Natural killer cell (primary cell): ENCODE data around the gene KRTAP4-3. TPM values are rescaled to one million over a fixed set of nuclear protein-coding genes. Genes with fewer than 3 reads are reported as not detected.

Experiments used
- ATAC-seq, 3 donors: fragments of 150-1000 bp in 2 of 3; fragments of 200-7000 bp in 1 of 3; cut with Tn5 transposase; 1 replicate in 1 of 3; 2 replicates in 2 of 3; pipeline ENCODE4 v1.10.0; 2021; ENCODE audit warnings: mild to moderate bottlenecking in 2 of 3, moderate library complexity in 2 of 3
- DNase-seq, 2 donors: peaks; one replicate each; pipeline versions ENCODE4 v3.0.0 to v3.0.0-alpha.2; 2013 to 2021; ENCODE audit warnings: mixed read lengths in 1 of 2
- H3K27ac ChIP-seq: one replicate; pipeline ENCODE4 v1.5.1; 2013; ENCODE audit warnings: mild to moderate bottlenecking, low read length
- H3K27me3 ChIP-seq: one replicate; pipeline ENCODE4 v1.6.1; 2013; ENCODE audit warnings: low read length; ENCODE audit not compliant: control insufficient read depth, insufficient read depth
- H3K36me3 ChIP-seq: one replicate; pipeline ENCODE4 v1.6.1; 2013; ENCODE audit warnings: low read length; ENCODE audit not compliant: control insufficient read depth, insufficient read depth
- H3K4me1 ChIP-seq: one replicate; pipeline ENCODE4 v1.6.1; 2013; ENCODE audit warnings: low read length; ENCODE audit not compliant: control insufficient read depth, insufficient read depth
- H3K4me3 ChIP-seq: one replicate; pipeline ENCODE4 v1.5.1; 2013; ENCODE audit warnings: low read length
- H3K9me3 ChIP-seq: one replicate; pipeline ENCODE4 v1.6.1; 2013; ENCODE audit warnings: low read length; ENCODE audit not compliant: control insufficient read depth, insufficient read depth
- H3K27ac Mint-ChIP-seq, 2 donors: one replicate each; pipeline ENCODE4 v1.8.0; 2022; ENCODE audit warnings: mild to moderate bottlenecking in 2 of 2, mixed read lengths in 2 of 2, moderate library complexity in 1 of 2
- H3K27me3 Mint-ChIP-seq, 2 donors: one replicate each; pipeline ENCODE4 v1.8.0; 2022; ENCODE audit warnings: low read depth in 2 of 2, mixed read lengths in 2 of 2
- H3K36me3 Mint-ChIP-seq: one replicate; pipeline ENCODE4 v1.8.0; 2022; ENCODE audit warnings: mixed read lengths
- H3K4me1 Mint-ChIP-seq, 2 donors: one replicate each; pipeline ENCODE4 v1.8.0; 2022; ENCODE audit warnings: mixed read lengths in 2 of 2
- H3K4me3 Mint-ChIP-seq: one replicate; pipeline ENCODE4 v1.8.0; 2022; ENCODE audit warnings: mild to moderate bottlenecking, moderate library complexity, mixed read lengths
- H3K9me3 Mint-ChIP-seq, 2 donors: one replicate each; pipeline ENCODE4 v1.8.0; 2022; ENCODE audit warnings: mixed read lengths in 2 of 2
- WGBS: methylation state at CpG from one replicate; pipeline ENCODE4 v1.1.7; 2013; ENCODE audit warnings: missing lambda C conversion rate; ENCODE audit not compliant: insufficient coverage; 5-methylcytosine and 5-hydroxymethylcytosine counted together
- intact Hi-C: fragments of 100-400 bp; cut with micrococcal nuclease; formaldehyde crosslinking; loops from one replicate; pipeline ENCODE4 v1.14.2; 2022
- total RNA-seq, 4 donors: library from RNA; stranded (reverse); fragments of 120-200 nt in 1 of 4; gene quantifications; one replicate each; pipeline versions ENCODE4 v1.2.3 to v1.2.4, GENCODE V29; 2013 to 2022
- TF ChIP-seq, protein P1 (sequence below): fragments of 200-600 bp; IDR thresholded peaks from one replicate; pipeline ENCODE4 v1.8.0; 2022; ENCODE audit warnings: antibody characterized with exemption

KRTAP4-3 gene
- total RNA-seq, 3 donors from 2014 or later (not counting 1 experiment from before 2014, with no cell fraction given) = not detected

DNA sequence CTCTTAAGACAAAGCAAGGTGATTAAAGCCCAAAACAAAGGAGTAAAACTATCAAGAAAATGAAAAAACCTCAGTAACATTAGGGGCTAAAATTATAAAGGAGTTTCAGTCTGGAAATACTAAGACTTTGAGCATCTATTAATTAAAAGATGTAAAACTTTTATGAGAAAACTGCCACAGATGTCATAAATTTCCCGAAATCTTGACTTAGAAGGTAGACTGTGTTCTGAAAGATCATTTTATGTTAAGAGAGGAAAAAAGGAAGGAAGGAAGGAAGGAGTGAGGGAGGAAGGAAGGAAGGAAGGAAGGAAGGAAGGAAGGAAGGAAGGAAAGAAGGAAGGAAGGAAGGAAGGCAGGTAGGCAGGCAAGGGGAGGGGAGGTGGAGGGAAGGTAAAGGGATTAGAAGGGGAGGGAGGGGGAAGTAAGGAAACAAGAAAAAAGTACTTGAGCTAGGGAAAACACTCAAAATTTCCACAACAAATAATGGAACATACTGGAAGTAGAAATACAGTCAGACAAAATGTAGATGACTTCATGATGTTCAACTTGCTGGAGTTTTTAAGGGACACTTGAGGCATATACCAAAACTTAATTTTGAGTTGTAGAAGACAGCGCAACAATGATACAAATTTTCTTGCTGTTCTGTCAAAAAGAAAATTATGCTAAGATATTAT is 20.4 kb downstream of the KRTAP4-3 start:
- WGBS = 100% methylated on average over 2 of the region's 2 CpGs
- peaks cover 11 to 17% of the 10 kb centered on the region in 2 donors for H3K27me3 Mint-ChIP-seq
- Histone ChIP-seq H3K27ac (no peak overlapping the region), H3K4me1 (no peaks in the 10 kb centered on the region), H3K27me3 (no peaks in the 10 kb centered on the region), H3K36me3 (no peaks in the 10 kb centered on the region), H3K4me3 (no peak overlapping the region), H3K9me3 (no peaks in the 10 kb centered on the region)
- H3K27ac Mint-ChIP-seq = no peak overlapping the region
- intact Hi-C loops = no loop called here
- no peaks in the 10 kb centered on the region for H3K4me1 Mint-ChIP-seq
- H3K9me3 Mint-ChIP-seq = peaks cover 2 to 4% of the 10 kb centered on the region in 2 donors
- no peak overlapping the region for H3K4me3 Mint-ChIP-seq
- ATAC-seq (no peak), DNase-seq (no peak)
- TF ChIP-seq, protein P1, sequence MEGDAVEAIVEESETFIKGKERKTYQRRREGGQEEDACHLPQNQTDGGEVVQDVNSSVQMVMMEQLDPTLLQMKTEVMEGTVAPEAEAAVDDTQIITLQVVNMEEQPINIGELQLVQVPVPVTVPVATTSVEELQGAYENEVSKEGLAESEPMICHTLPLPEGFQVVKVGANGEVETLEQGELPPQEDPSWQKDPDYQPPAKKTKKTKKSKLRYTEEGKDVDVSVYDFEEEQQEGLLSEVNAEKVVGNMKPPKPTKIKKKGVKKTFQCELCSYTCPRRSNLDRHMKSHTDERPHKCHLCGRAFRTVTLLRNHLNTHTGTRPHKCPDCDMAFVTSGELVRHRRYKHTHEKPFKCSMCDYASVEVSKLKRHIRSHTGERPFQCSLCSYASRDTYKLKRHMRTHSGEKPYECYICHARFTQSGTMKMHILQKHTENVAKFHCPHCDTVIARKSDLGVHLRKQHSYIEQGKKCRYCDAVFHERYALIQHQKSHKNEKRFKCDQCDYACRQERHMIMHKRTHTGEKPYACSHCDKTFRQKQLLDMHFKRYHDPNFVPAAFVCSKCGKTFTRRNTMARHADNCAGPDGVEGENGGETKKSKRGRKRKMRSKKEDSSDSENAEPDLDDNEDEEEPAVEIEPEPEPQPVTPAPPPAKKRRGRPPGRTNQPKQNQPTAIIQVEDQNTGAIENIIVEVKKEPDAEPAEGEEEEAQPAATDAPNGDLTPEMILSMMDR = no peak
- H3K36me3 Mint-ChIP-seq = no peaks in the 10 kb centered on the region

DNA sequence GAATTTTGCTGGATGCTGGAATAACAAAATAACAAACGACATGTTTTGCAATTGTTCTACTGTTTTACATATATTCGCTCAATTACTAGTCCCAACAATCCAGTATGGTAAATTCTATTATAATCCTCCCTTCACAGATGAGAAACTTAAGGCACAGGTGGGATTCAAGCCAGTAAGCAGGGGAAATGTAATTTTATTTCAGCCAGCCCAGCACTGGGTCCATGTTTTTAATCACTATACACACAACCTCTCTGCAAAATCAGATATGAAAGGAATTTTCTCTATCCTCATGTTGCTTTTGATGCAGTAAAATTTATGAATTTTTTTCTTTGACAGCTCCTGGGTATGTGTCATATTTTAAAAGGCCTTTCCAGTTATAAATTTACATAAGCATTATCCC is 22.8 kb downstream of the KRTAP4-3 start:
- peaks cover 2 to 4% of the 10 kb centered on the region in 2 donors for H3K9me3 Mint-ChIP-seq
- H3K4me3 Mint-ChIP-seq = no peak overlapping the region
- H3K36me3 Mint-ChIP-seq = no peaks in the 10 kb centered on the region
- H3K36me3 ChIP-seq = no peaks in the 10 kb centered on the region
- H3K27ac Mint-ChIP-seq = no peak overlapping the region
- ATAC-seq (no peak), DNase-seq (no peak)
- intact Hi-C loops = no loop called here
- 83% methylated on average over 2 of the region's 2 CpGs for WGBS
- H3K27me3 Mint-ChIP-seq = peaks cover 14 to 23% of the 10 kb centered on the region in 2 donors
- no peaks in the 10 kb centered on the region for H3K27me3 ChIP-seq
- no peak overlapping the region for H3K4me3 ChIP-seq
- TF ChIP-seq, protein P1 = no peak
- no peaks in the 10 kb centered on the region for H3K4me1 ChIP-seq
- H3K27ac ChIP-seq = no peak overlapping the region
- no peaks in the 10 kb centered on the region for H3K4me1 Mint-ChIP-seq
- H3K9me3 ChIP-seq = no peaks in the 10 kb centered on the region

DNA sequence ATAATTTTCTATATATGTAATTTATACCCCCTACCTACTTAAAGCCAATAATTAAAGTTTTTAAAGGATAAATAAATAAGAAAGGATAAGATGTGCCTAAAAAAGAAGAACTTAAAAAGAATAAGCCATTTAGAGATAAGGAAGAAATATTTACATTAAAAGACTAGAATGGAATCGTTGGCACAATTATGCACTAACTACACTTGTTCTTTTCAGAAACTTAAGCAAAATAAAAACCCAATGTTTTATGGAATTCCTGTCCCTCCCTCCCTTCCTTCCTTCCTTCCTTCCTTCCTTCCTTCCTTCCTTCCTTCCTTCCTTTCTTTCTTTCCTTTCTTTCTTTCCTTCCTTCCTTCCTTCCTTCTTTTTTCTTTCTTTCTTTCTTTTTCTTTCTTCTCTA is 23.2 kb downstream of the KRTAP4-3 start:
- Histone ChIP-seq H3K27ac (no peak overlapping the region), H3K4me1 (no peaks in the 10 kb centered on the region), H3K36me3 (no peaks in the 10 kb centered on the region), H3K4me3 (no peak overlapping the region), H3K9me3 (no peaks in the 10 kb centered on the region), H3K27me3 (no peaks in the 10 kb centered on the region)
- Mint-ChIP-seq H3K4me1 (no peaks in the 10 kb centered on the region), H3K27ac (no peak overlapping the region), H3K36me3 (no peaks in the 10 kb centered on the region), H3K27me3 (peaks cover 14 to 24% of the 10 kb centered on the region in 2 donors), H3K9me3 (peaks cover 2 to 4% of the 10 kb centered on the region in 2 donors), H3K4me3 (no peak overlapping the region)
- DNase-seq (no peak), ATAC-seq (no peak)
- intact Hi-C loops = no loop called here
- TF ChIP-seq, protein P1 = no peak
- 100% methylated on average over 1 of the region's 1 CpG for WGBS

DNA sequence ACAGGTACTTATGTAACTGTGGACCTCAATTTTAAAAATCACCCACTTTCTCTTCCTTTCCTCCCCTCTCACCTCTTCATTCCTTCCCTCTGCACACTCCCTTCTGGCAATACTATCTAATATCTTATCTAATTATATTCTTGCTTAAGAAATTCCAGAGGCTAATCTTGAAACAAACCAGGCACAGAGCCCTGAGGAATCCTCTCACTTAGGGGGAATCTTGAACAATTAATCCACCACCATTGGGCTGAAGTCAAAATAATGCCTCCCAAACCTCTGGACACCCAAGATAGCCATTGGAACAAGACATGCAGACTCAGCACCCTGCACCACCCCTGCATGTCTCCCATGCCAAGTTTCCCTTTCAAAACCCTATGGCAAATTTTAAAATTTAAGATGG is 26.7 kb downstream of the KRTAP4-3 start:
- no peak overlapping the region for H3K4me3 Mint-ChIP-seq
- intact Hi-C loops = no loop called here
- peaks cover 15 to 22% of the 10 kb centered on the region in 2 donors for H3K27me3 Mint-ChIP-seq
- Histone ChIP-seq H3K9me3 (no peaks in the 10 kb centered on the region), H3K27ac (no peak overlapping the region), H3K4me3 (no peak overlapping the region), H3K36me3 (no peaks in the 10 kb centered on the region), H3K27me3 (no peaks in the 10 kb centered on the region), H3K4me1 (no peaks in the 10 kb centered on the region)
- no peak overlapping the region for H3K27ac Mint-ChIP-seq
- no peaks in the 10 kb centered on the region for H3K36me3 Mint-ChIP-seq
- DNase-seq (no peak), ATAC-seq (no peak)
- no peaks in the 10 kb centered on the region for H3K4me1 Mint-ChIP-seq
- TF ChIP-seq, protein P1 = no peak
- peaks cover 4 to 5% of the 10 kb centered on the region in 2 donors for H3K9me3 Mint-ChIP-seq
